Measurements from ENCODE around the gene OPHN1.

OPHN1 gene

DNA sequence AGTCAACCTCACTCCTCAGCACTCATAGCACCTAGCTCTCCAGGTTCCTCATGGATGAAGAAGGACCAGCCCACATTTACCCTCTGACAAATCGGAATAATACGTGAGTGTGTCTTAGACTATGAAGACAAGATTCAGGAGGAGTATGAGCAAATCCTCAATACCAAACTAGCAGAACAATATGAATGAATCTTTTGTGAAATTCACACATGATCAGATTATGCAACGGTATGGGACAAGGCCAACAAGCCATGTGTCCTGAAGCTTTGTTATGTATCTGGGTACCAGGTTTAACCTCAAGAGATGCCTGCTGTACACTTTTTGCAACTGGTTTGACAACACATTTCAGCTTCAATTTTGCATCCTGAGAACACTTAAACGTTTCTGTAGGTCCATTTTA lies 300.1 kb downstream of the OPHN1 start:
- Histone ChIP-seq H3K9me3 (ENCODE audit: control insufficient read depth, insufficient read depth, low read length) (no peaks in the 10 kb centered on the region), H3K27me3 (ENCODE audit: control insufficient read depth, low read length) (no peaks in the 10 kb centered on the region), H3K4me1 (ENCODE audit: control insufficient read depth, low read length) (no peaks in the 10 kb centered on the region), H3K9me2 (replicated peaks; ENCODE audit: control insufficient read depth, low read length) (no peaks in the 10 kb centered on the region), H3F3A (ENCODE audit: control insufficient read depth, insufficient read depth) (no peaks in the 10 kb centered on the region), H3K4me3 (ENCODE audit: low read length) (no peak overlapping the region), H3K36me3 (ENCODE audit: control insufficient read depth, low read length) (no peaks in the 10 kb centered on the region), H3K79me2 (ENCODE audit: control insufficient read depth, low read length) (no peaks in the 10 kb centered on the region), H3K4me2 (ENCODE audit: low read length) (no peak overlapping the region), H3K27ac (ENCODE audit: low read depth, low read length) (no peak overlapping the region), H4K20me1 (ENCODE audit: control insufficient read depth, insufficient read depth, low read depth, low read length) (no peaks in the 10 kb centered on the region)
- TF ChIP-seq, protein P1, sequence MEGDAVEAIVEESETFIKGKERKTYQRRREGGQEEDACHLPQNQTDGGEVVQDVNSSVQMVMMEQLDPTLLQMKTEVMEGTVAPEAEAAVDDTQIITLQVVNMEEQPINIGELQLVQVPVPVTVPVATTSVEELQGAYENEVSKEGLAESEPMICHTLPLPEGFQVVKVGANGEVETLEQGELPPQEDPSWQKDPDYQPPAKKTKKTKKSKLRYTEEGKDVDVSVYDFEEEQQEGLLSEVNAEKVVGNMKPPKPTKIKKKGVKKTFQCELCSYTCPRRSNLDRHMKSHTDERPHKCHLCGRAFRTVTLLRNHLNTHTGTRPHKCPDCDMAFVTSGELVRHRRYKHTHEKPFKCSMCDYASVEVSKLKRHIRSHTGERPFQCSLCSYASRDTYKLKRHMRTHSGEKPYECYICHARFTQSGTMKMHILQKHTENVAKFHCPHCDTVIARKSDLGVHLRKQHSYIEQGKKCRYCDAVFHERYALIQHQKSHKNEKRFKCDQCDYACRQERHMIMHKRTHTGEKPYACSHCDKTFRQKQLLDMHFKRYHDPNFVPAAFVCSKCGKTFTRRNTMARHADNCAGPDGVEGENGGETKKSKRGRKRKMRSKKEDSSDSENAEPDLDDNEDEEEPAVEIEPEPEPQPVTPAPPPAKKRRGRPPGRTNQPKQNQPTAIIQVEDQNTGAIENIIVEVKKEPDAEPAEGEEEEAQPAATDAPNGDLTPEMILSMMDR (IDR thresholded peaks at IDR 0.05; ENCODE audit: low read depth, low read length, poor library complexity, severe bottlenecking) = no peak
- TF ChIP-seq EZH2phosphoT487 (IDR thresholded peaks at IDR 0.05; ENCODE audit: borderline replicate concordance, low read length) = no peak

DNA sequence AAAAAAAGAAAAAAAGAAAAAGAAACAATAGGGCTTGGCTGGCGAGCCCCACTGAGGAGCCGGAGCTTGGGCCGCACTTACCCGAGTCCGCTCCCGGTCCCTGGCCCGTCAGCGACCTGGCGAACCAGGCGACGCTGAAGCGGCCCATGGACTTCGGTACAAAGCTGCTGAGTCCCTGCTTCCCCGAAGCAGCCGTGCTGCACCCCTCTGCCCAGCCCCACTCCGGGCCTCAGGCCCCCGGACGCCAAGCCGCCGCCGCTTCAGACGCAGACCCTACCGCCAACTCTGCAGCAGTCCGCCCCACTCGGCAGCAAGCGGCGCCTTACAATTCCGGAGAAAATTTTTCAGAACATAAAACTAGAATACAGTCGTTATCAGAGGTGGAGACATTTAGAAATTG lies 300.5 kb downstream of the OPHN1 start:
- TF ChIP-seq, protein P1 (IDR thresholded peaks at IDR 0.05; ENCODE audit: low read depth, low read length, poor library complexity, severe bottlenecking) = no peak
- TF ChIP-seq EZH2phosphoT487 (IDR thresholded peaks at IDR 0.05; ENCODE audit: borderline replicate concordance, low read length) = no peak
- Histone ChIP-seq H3K4me1 (ENCODE audit: control insufficient read depth, low read length) (no peaks in the 10 kb centered on the region), H3F3A (ENCODE audit: control insufficient read depth, insufficient read depth) (no peaks in the 10 kb centered on the region), H3K9me3 (ENCODE audit: control insufficient read depth, insufficient read depth, low read length) (no peaks in the 10 kb centered on the region), H3K4me2 (ENCODE audit: low read length) (no peak overlapping the region), H3K27ac (ENCODE audit: low read depth, low read length) (no peak overlapping the region), H3K9me2 (replicated peaks; ENCODE audit: control insufficient read depth, low read length) (no peaks in the 10 kb centered on the region), H3K4me3 (ENCODE audit: low read length) (no peak overlapping the region), H3K79me2 (ENCODE audit: control insufficient read depth, low read length) (no peaks in the 10 kb centered on the region), H3K36me3 (ENCODE audit: control insufficient read depth, low read length) (no peaks in the 10 kb centered on the region), H4K20me1 (ENCODE audit: control insufficient read depth, insufficient read depth, low read depth, low read length) (no peaks in the 10 kb centered on the region), H3K27me3 (ENCODE audit: control insufficient read depth, low read length) (no peaks in the 10 kb centered on the region)

DNA sequence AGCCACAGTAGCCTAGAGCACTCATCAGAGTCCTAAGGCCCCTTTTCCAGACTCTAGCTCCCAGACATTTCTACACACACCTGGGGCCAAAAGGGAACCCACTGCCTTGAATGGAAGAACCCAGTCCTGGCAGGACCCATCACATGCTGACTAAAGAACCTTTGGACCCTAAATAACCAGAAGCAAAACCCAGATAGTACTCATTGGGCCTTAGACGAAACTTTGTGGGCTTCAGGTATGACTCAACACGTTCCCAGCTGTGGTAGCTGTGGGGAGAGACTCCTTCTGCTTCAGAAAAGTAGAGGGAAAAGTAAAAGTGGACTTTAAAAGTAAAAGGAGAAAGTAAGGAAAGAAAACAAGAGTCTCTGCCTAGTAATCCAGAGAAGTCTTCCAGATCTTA lies 311.5 kb downstream of the OPHN1 start:
- H3F3A ChIP-seq (ENCODE audit: control insufficient read depth, insufficient read depth) = no peaks in the 10 kb centered on the region
- no peak overlapping the region for H3K4me3 ChIP-seq (ENCODE audit: low read length)
- no peaks in the 10 kb centered on the region for H3K27me3 ChIP-seq (ENCODE audit: control insufficient read depth, low read length)
- TF ChIP-seq, protein P1 (IDR thresholded peaks at IDR 0.05; ENCODE audit: low read depth, low read length, poor library complexity, severe bottlenecking) = no peak
- no peak for TF ChIP-seq EZH2phosphoT487 (IDR thresholded peaks at IDR 0.05; ENCODE audit: borderline replicate concordance, low read length)
- H3K4me2 ChIP-seq (ENCODE audit: low read length) = no peak overlapping the region
- no peak overlapping the region for H3K27ac ChIP-seq (ENCODE audit: low read depth, low read length)
- no peaks in the 10 kb centered on the region for H3K4me1 ChIP-seq (ENCODE audit: control insufficient read depth, low read length)
- no peaks in the 10 kb centered on the region for H3K9me3 ChIP-seq (ENCODE audit: control insufficient read depth, insufficient read depth, low read length)
- no peaks in the 10 kb centered on the region for H4K20me1 ChIP-seq (ENCODE audit: control insufficient read depth, insufficient read depth, low read depth, low read length)
- no peaks in the 10 kb centered on the region for H3K36me3 ChIP-seq (ENCODE audit: control insufficient read depth, low read length)
- no peaks in the 10 kb centered on the region for H3K79me2 ChIP-seq (ENCODE audit: control insufficient read depth, low read length)
- H3K9me2 ChIP-seq (replicated peaks; ENCODE audit: control insufficient read depth, low read length) = no peaks in the 10 kb centered on the region

DNA sequence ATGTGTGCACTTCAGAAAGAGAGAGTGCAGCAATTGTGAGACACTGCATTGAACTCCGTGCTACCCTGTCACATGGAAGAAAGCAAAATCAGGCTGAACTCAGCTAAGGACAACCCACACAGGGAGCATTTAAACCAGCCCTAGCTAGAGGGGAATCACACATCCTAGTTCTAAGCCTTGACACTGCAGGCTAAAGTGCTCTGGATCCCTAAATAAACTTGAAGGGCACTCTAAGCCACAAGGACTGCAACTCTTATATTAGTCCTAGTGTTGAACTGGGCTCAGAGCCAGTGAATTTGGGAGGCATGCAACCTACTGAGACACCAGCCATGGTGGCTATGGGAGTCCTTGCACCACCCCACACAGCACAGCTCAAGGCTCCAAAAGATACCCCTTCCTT lies 311.9 kb downstream of the OPHN1 start:
- Histone ChIP-seq H3K27me3 (ENCODE audit: control insufficient read depth, low read length) (no peaks in the 10 kb centered on the region), H3K27ac (ENCODE audit: low read depth, low read length) (no peak overlapping the region), H3K4me3 (ENCODE audit: low read length) (no peak overlapping the region), H3K4me1 (ENCODE audit: control insufficient read depth, low read length) (no peaks in the 10 kb centered on the region), H3F3A (ENCODE audit: control insufficient read depth, insufficient read depth) (no peaks in the 10 kb centered on the region), H3K9me3 (ENCODE audit: control insufficient read depth, insufficient read depth, low read length) (no peaks in the 10 kb centered on the region), H3K4me2 (ENCODE audit: low read length) (no peak overlapping the region), H3K36me3 (ENCODE audit: control insufficient read depth, low read length) (no peaks in the 10 kb centered on the region), H4K20me1 (ENCODE audit: control insufficient read depth, insufficient read depth, low read depth, low read length) (no peaks in the 10 kb centered on the region), H3K79me2 (ENCODE audit: control insufficient read depth, low read length) (no peaks in the 10 kb centered on the region), H3K9me2 (replicated peaks; ENCODE audit: control insufficient read depth, low read length) (no peaks in the 10 kb centered on the region)
- TF ChIP-seq, protein P1 (IDR thresholded peaks at IDR 0.05; ENCODE audit: low read depth, low read length, poor library complexity, severe bottlenecking) = no peak

Measured in DOHH2 (cell line).